Measurements from ENCODE around the gene SMAD7.

Gene SMAD7

DNA sequence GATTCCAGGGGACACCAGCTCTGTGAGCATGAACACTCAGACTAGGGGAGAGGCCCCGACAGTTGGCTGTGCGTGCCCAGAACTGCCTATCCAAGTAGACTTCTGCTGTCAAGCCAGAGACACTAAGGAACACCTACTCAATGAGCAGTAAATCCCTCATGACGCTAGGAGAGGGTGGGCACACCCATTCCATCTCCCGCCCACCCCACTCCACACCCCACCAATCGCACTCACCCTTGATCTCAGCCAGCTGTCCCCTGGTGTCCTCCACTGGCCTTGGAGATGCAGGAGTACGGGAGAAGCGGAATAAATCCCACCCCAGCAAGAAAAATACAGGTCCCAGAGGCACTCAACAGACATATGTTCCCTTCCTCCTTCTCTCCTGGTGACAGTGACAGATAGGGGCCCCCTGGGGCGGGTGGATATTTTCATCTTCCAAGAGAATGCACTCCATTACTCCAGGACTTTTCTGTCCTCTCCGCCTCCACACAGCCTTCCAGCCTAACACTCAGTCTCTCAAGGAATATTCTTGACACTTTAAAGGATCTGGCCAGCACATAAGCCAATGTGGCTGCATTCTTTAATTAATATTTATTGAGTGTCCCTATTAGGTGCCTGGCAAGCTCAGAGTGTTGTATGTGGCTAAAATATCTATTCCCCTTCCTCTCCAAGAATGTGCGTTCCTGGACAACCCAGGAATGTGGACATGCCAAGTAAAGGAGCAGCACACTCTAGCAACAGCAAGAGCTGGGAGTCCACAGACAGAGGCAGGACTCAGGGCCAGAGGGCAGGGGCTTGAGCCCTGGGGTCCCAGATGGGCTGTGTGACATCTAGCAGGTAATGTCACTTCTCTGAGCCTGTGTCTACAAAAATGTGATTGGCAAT is 13.1 kb upstream of the SMAD7 start:
- TF ChIP-seq, protein P1, sequence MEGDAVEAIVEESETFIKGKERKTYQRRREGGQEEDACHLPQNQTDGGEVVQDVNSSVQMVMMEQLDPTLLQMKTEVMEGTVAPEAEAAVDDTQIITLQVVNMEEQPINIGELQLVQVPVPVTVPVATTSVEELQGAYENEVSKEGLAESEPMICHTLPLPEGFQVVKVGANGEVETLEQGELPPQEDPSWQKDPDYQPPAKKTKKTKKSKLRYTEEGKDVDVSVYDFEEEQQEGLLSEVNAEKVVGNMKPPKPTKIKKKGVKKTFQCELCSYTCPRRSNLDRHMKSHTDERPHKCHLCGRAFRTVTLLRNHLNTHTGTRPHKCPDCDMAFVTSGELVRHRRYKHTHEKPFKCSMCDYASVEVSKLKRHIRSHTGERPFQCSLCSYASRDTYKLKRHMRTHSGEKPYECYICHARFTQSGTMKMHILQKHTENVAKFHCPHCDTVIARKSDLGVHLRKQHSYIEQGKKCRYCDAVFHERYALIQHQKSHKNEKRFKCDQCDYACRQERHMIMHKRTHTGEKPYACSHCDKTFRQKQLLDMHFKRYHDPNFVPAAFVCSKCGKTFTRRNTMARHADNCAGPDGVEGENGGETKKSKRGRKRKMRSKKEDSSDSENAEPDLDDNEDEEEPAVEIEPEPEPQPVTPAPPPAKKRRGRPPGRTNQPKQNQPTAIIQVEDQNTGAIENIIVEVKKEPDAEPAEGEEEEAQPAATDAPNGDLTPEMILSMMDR (IDR thresholded peaks at IDR 0.05; ENCODE audit: insufficient read depth, low read length, missing control alignments): no peak
- ChIA-PET CTCF (interaction anchor here (0.8 kb wide), 1 partner anchor 177 kb away, joined by 3 read pairs; no protein-coding TSS in a partner anchor), POLR2A (no interaction called here)
- no peak overlapping the region for H3K4me3 ChIP-seq (ENCODE audit: low read depth, low read length)
- DNase-seq (ENCODE audit: low read depth, low spot score): no peak

DNA sequence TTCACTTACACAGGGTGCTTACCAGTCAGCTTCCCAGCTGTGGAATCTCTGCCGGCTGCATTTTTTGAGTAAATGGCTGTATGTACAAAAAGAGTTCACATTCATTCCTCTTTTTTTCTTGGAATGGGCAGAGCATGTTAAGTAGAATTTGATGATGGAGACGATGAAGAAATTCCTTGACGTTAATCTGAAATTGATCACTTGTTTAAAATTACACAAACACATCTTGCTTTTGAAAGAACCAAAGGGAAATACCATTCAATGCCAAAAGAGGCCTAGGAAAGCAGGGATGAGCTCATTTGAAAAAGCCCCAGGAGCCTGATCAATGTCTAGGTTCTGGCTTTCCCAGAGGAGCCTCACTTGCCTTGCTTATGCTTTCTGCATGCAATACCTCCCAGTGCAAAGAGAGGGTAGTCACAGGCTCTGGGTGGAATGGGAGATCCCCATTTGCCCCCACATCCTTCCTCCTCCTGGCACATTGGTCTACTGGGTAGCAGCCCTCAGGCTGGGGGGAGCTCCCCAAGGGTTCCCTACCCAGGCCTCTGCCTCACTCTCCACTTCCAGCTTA is 12.3 kb upstream of the SMAD7 start:
- ChIA-PET CTCF (interaction anchor here (0.8 kb wide), 1 partner anchor 176 kb away, joined by 3 read pairs; no protein-coding TSS in a partner anchor), POLR2A (no interaction called here)
- TF ChIP-seq, protein P1 (IDR thresholded peaks at IDR 0.05; ENCODE audit: insufficient read depth, low read length, missing control alignments): no peak
- no peak overlapping the region for H3K4me3 ChIP-seq (ENCODE audit: low read depth, low read length)
- DNase-seq (ENCODE audit: low read depth, low spot score): no peak

DNA sequence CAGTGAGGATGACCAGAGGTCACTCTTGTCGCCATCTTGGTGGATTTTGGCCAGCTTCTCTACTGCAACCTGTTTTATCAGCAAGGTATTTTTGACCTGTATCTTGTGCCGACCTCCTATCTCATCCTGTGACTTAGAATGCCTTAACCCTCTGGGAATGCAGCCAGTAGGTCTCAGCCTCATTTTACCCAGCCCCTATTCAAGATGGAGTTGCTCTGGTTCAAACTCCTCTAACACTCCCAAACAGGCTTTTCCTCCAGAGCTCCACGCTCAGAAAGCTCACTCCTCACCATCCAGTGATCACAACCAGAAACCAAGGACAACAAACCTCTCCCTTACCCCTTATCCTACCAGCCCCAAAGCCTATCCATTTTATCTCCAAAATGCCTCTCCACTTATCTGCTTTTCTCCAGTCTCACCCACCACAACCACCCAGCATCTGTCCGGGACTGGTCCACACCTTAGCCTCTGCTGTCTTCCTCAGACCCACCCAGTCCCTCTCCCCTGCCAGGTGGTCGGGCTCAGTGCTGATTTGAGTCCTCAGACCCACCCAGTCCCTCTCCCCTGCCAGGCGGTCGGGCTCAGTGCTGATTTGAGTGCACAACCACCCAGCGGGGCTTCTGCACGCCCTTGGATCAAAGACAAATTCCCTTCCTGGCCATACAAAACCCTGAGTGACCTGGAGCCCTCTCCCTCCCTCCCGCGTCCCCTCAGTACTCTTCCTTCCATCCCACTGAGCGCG is 11.7 kb upstream of the SMAD7 start:
- POLR2A ChIA-PET: no interaction called here
- CTCF ChIA-PET: interaction anchor here (1.2 kb wide), 1 partner anchor 216 kb away, joined by 4 read pairs; no protein-coding TSS in a partner anchor
- no peak overlapping the region for H3K4me3 ChIP-seq (ENCODE audit: low read depth, low read length)
- TF ChIP-seq, protein P1 (IDR thresholded peaks at IDR 0.05; ENCODE audit: insufficient read depth, low read length, missing control alignments): no peak
- no peak for DNase-seq (ENCODE audit: low read depth, low spot score)

DNA sequence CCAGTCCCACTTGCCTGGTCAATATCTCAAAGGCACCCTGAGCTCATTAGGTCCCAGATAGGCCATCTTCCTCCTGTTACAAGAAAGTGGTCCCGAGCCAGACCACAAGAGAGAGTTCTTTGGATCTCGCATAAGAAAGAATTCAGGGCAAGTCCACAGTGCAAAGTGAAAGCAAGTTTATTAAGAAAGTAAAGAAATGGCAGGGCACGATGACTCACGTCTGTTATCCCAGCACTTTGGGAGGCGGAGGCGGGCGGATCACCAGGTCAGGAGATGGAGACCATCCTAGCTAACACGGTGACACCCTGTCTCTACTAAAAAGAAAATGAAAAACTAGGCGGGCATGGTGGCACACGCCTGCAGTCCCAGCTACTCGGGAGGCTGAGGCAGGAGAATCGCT is 10.8 kb upstream of the SMAD7 start:
- H3K4me3 ChIP-seq (ENCODE audit: low read depth, low read length): no peak overlapping the region
- ChIA-PET CTCF (interaction anchor here (1.2 kb wide), 1 partner anchor 217 kb away, joined by 4 read pairs; no protein-coding TSS in a partner anchor), POLR2A (no interaction called here)
- no peak for DNase-seq (ENCODE audit: low read depth, low spot score)
- TF ChIP-seq, protein P1 (IDR thresholded peaks at IDR 0.05; ENCODE audit: insufficient read depth, low read length, missing control alignments): no peak

DNA sequence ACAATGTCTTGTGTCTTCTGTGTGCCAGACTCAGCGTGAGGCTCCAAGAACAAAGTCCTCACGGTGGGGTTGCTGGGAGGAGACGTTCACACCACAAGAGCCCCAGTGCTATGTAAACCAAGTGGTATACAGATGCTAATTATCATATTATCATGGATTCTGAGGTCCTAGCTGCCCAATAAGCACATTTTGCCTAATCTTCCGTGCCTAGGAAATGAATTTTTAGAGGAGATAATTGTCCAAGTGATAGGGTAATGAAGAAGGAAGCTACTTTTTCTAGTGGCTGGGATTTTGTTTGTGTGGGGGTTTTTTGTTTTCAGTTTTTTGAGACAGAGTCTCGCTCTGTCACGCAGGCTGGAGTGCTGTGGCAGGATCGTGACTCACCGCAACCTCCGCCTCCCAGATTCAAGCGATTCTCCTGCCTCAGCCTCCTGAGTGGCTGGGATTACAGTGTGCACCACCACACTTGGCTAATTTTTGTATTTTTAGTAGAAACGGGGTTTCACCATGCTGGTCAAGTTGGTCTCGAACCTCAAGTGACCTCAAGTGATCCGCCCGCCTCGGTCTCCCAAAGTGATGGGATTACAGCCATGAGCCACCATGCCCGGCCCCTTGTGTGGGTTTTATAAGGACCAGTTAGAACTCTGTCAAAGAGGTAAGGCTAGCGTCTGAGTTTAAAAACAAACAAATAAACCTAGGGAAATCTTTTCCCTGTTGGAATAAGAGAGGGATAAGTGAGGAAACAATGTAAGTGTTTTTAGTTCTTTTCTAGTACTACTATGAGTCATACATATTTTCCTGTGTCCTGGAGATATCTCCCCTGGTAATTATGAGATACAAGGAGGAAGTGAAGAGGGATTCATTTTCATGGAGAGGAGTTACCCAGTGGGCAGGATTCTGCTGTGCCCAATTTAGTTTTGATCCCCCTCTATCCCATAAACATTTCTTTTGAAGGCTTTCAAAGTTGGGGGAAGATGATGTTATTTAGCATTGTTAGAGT is 9.5 kb upstream of the SMAD7 start:
- no peak for DNase-seq (ENCODE audit: low read depth, low spot score)
- ChIA-PET CTCF (no interaction called here), POLR2A (no interaction called here)
- TF ChIP-seq, protein P1 (IDR thresholded peaks at IDR 0.05; ENCODE audit: insufficient read depth, low read length, missing control alignments): no peak
- no peak overlapping the region for H3K4me3 ChIP-seq (ENCODE audit: low read depth, low read length)

Measured in AG04449 (cell line).